GM11168 (cell line): Measurements from ENCODE around the gene NCBP1.
"Not testable (repeated sequence)": the region's sequence is repeated elsewhere in the genome, so short reads cannot be mapped to it uniquely, and the experiment has no call there.

Source experiments
- in situ Hi-C: fragments of 300-500 bp; cut with MboI; formaldehyde crosslinking; loops from one replicate; pipeline ENCODE4 v1.12.0; 2022; ENCODE audit warnings: low sequenced_read_pairs; ENCODE audit not compliant: unreplicated experiment

Gene NCBP1

DNA sequence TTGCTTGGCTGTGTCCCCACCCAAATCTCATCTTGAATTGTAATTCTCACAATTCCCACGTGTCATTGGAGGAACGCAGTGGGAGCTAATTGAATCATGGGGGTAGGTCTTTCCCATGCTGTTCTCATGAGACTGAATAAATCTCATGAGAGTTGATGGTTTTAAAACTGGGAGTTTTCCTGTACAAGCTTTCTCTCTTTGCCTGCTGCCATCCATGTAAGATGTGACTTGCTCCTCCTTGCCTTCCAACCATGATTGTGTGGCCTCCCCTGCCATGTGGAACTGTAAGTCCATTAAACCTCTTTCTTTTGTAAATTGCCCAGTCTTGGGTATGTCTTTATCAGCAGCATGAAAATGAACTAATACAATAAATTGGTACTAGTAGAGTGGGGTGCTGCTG is 13.6 kb upstream of the NCBP1 start:
- in situ Hi-C loops, result not testable (repeated sequence)

DNA sequence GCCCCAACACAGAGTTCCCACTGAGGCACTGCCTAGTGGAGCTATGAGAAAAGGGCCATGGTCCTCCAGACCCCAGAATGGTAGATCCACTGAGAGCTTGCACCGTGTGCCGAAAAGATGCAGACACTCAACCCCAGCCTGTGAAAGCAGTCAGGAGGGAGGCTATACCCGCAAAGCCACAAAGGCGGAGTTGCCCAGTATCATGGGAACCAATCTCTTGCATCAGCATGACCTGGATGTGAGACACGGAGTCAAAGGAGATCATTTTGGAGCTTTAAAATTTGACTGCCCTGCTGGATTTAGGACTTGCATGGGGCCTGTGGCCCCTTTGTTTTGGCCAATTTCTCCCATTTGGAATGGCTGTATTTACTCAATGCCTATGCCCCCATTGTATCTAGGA is 11.1 kb upstream of the NCBP1 start:
- in situ Hi-C loops, result not testable (repeated sequence)

GRCh38 chr9:97623946-97624345 is 9.7 kb upstream of the NCBP1 start:
- in situ Hi-C loops, result no loop called here

DNA sequence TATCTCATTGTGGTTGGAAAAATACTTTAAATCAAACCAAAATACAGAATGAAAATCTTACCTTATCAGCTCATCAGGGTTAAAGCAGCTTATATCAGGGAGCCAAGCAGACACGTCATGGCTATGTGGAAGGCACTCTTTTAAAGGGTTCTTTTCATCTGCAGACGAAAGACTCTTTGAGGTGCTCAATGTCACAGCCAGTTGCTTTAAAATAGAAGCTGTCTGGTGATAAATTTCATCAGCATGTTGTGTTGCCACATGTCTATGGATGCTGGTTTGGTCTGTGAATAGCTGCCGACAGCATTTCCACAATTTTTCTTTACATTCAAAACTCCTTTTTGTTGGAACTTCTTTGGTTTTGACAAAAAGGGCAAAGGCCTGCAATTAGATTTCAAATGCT is 8.0 kb upstream of the NCBP1 start:
- in situ Hi-C loops, result no loop called here

DNA sequence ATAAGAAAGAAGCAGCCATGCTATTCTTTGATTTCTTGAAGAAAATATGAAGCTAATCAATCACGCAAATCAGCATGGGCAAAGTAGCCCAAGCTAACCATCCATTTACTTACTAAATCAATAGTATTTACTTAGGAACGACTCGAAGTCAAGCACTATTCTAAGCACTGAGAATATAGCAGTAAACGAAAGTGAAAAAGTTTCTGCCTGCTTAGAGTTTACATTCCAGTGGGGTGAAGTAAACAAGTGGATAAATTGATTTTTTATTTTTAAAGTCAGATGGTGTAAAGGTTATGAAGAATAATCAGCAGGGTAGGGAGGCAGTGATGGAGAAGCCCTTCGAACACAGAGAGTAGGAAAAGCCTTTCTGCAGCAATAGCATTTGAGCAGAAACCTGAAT is 6.0 kb upstream of the NCBP1 start:
- in situ Hi-C loops, result no loop called here

GRCh38 chr9:97628668-97629067 is 5.0 kb upstream of the NCBP1 start:
- in situ Hi-C loops, result no loop called here

GRCh38 chr9:97629156-97629555 is 4.5 kb upstream of the NCBP1 start:
- in situ Hi-C loops, result no loop called here

- in situ Hi-C loops, result no loop called here
Observed at GRCh38 chr9:97630591-97630990, 3.0 kb upstream of the NCBP1 start.

DNA sequence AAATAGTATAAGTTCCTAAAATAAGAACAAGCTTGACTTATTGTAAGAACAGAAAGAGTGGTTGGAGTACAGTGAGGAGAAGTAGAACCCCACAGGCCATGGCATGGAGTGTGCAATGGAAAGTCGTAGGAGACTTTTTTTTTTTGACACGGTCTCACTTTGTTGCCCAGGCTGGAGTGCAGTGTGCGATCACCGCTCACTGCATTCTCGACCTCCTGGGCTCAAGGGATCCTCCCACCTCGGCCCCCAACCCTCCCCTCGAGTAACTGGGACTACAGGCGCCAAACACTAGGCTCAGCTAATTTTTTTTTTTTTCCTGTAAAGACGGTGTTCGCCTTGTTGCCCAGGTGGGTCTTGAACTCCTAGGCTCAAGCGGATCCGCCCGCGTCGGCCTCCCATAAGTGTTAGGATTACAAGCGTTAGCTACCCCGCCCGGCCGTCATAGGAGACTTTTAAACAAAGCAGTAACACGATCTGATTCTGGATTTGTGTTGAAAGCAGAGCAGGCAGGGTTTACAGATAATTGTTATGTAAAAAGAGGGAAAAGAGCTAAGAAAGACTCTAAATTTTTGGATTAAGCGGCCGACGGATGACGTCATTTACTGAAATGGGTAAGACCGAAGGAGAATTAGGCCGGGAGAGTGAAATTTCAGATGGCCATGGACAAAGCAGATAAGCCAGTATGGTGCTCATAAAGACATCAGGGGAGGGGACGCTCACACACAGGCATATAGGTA is 1.2 kb upstream of the NCBP1 start:
- in situ Hi-C loops, result no loop called here

GRCh38 chr9:97633859-97634490 is 354 bp downstream of the NCBP1 start:
- in situ Hi-C loops, result no loop called here

GRCh38 chr9:97635026-97635425 is 1.4 kb downstream of the NCBP1 start:
- in situ Hi-C loops, result no loop called here

DNA sequence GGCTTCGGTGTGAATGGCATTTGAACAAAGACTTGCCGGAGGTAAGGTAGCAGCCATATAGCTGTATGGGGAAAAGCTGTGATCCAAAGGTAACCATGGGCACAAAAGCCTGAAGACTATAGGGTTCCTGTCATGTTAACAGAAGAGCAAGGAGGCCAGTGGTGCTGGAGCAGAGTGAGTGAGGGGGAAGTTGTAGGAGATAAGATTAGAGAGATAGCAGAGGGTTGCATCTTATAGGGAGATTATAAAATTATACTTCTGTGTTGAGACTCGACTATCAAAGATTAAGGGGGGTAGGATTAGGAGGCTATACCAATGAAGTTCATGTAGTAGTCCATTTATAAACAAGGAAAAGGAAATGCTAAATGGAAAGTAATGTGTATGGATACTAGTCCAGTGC is 3.3 kb downstream of the NCBP1 start:
- in situ Hi-C loops, result no loop called here

- in situ Hi-C loops, result no loop called here
Observed at GRCh38 chr9:97638666-97639065, 5.0 kb downstream of the NCBP1 start.

- in situ Hi-C loops, result no loop called here
Observed at GRCh38 chr9:97640325-97640724, 6.7 kb downstream of the NCBP1 start.

- in situ Hi-C loops, result no loop called here
Observed at GRCh38 chr9:97645720-97646119, 12.1 kb downstream of the NCBP1 start.

- in situ Hi-C loops, result no loop called here
Observed at GRCh38 chr9:97647996-97648395, 14.4 kb downstream of the NCBP1 start.

- in situ Hi-C loops, result no loop called here
Observed at GRCh38 chr9:97651646-97652045, 18.0 kb downstream of the NCBP1 start.

DNA sequence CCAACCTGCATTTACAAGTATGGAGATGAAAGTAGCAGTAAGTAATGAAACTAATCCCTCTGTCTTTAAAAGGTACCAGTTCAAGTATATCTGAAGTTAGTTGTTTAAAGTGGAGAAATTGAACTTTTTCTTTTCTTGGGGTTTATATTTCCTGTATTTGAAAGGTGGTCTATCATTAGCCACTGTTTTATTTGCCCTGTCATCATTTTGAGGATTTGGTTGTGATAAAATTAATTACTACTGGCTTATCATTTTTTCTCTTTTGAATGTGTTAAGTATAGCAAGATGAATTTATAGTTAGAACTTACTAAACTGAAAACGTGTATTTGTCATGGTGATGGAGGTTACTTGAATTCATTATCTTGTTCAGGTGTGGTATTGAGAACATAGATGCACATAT is 25.1 kb downstream of the NCBP1 start:
- in situ Hi-C loops, result no loop called here

GRCh38 chr9:97659771-97660170 is 26.1 kb downstream of the NCBP1 start:
- in situ Hi-C loops, result no loop called here

DNA sequence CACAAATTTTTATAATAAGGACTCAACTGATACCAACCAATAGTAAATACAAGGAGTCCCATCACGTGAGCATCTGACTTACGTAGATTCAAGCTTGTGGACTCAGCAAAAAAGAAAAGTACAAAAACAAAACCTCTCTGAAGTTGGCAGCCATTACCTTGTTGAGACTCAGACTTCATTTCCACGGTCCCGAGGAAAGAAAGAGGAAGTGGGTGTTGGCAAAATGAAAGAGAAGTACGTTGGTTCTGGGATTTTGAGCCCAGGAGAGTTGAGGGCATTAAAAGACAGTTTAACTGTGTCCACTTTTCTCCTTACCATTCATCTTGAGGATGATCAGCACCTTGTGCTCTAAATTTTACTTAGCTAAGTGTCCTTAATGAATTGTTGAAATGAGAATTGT is 26.7 kb downstream of the NCBP1 start:
- in situ Hi-C loops, result no loop called here

- in situ Hi-C loops, result no loop called here
Observed at GRCh38 chr9:97660847-97661246, 27.2 kb downstream of the NCBP1 start.

DNA sequence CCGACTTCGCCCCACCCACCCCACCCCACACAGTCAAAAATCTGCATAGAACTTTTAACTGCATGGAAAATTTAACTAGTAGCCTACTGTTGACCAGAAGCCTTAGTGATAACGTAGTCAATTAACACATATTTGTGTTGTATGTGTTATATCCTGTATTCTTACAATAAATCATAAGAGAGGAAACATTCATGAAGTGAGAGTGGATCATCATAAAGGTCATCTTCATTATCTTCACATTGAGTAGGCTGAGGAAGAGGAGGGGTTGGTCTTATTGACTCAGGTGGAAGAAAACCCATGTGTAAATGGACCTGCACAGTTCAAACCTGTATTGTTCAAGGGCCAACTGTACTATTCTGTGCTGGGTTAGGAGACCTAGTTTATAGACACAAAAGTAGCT is 32.1 kb downstream of the NCBP1 start:
- in situ Hi-C loops, result no loop called here
